Measurements from ENCODE around the gene ANKRD23. TPM values are rescaled to one million over a fixed set of nuclear protein-coding genes. Genes with fewer than 3 reads are reported as not detected.
A peak's percentile ranks its signal among the peaks of the same experiment; 100 is the strongest.

ANKRD23 gene
- total RNA-seq, 1 donor: 1.8 TPM

DNA sequence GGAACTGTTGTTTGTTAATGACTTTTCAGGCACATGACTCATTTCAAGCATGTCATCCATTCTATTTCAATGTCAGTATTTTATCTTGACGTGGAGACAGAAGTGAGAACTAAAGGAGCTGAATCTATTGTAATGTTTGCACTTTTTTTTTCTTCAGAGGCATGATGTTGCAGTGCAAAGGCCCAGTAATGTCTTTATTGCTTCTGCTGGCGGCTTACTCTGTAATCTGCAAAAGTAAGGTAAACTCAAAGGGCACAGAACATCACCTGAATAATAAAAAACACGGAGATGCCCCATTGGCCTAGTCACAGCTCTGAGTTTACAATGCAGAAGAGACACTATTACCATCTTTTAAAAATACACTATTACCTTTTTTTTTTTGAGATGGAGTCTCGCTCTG is 30.2 kb downstream of the ANKRD23 start:
- peaks cover 14% of the 10 kb centered on the region for H4K20me1 ChIP-seq (ENCODE audit: insufficient read depth, low read length)
- H3K27me3 ChIP-seq (ENCODE audit: insufficient read depth, low read length): no peaks in the 10 kb centered on the region
- no peaks in the 10 kb centered on the region for H3K36me3 ChIP-seq (ENCODE audit: insufficient read depth, low read length)
- TF ChIP-seq CTCF (IDR thresholded peaks at IDR 0.05; ENCODE audit: extremely low read depth, low read depth, low read length): no peak
- peaks cover 11% of the 10 kb centered on the region for H3K79me2 ChIP-seq (ENCODE audit: insufficient read depth, low read length)
- DNase-seq (ENCODE audit: insufficient read length, low spot score, missing footprints): peak; percentile 48
- H3K4me2 ChIP-seq (ENCODE audit: insufficient read depth, low read length): no peak overlapping the region
- no peak overlapping the region for H3K27ac ChIP-seq (ENCODE audit: low read depth, low read length)
- no peak overlapping the region for H2AFZ ChIP-seq (ENCODE audit: low read length)
- no peaks in the 10 kb centered on the region for H3K9me3 ChIP-seq (ENCODE audit: low read depth, low read length)
- no peak overlapping the region for H3K4me3 ChIP-seq (ENCODE audit: insufficient read depth, low read length)
- H3K4me1 ChIP-seq (ENCODE audit: insufficient read depth, low read length): peaks cover 24% of the 10 kb centered on the region

GRCh38 chr2:96811917-96812316 is 31.9 kb downstream of the ANKRD23 start:
- Histone ChIP-seq H3K9me3 (ENCODE audit: low read depth, low read length) (no peaks in the 10 kb centered on the region), H3K27ac (ENCODE audit: low read depth, low read length) (no peak overlapping the region), H3K36me3 (ENCODE audit: insufficient read depth, low read length) (no peaks in the 10 kb centered on the region), H3K4me2 (ENCODE audit: insufficient read depth, low read length) (no peak overlapping the region), H3K4me1 (ENCODE audit: insufficient read depth, low read length) (peaks cover 13% of the 10 kb centered on the region), H3K79me2 (ENCODE audit: insufficient read depth, low read length) (no peaks in the 10 kb centered on the region), H2AFZ (ENCODE audit: low read length) (no peak overlapping the region), H3K4me3 (ENCODE audit: insufficient read depth, low read length) (no peak overlapping the region), H4K20me1 (ENCODE audit: insufficient read depth, low read length) (no peaks in the 10 kb centered on the region), H3K27me3 (ENCODE audit: insufficient read depth, low read length) (no peaks in the 10 kb centered on the region)
- TF ChIP-seq CTCF (IDR thresholded peaks at IDR 0.05; ENCODE audit: extremely low read depth, low read depth, low read length): no peak
- peak; percentile 89 for DNase-seq (ENCODE audit: insufficient read length, low spot score, missing footprints)

- Histone ChIP-seq H3K9me3 (ENCODE audit: low read depth, low read length) (no peaks in the 10 kb centered on the region), H2AFZ (ENCODE audit: low read length) (no peak overlapping the region)
These were observed 33.0 kb downstream of the ANKRD23 start for GRCh38 chr2:96810783-96811192.

More at GRCh38 chr2:96810783-96811192, 33.0 kb downstream of the ANKRD23 start:
- no peak overlapping the region for H3K4me3 ChIP-seq (ENCODE audit: insufficient read depth, low read length)
- no peaks in the 10 kb centered on the region for H4K20me1 ChIP-seq (ENCODE audit: insufficient read depth, low read length)
- no peaks in the 10 kb centered on the region for H3K36me3 ChIP-seq (ENCODE audit: insufficient read depth, low read length)
- no peaks in the 10 kb centered on the region for H3K27me3 ChIP-seq (ENCODE audit: insufficient read depth, low read length)
- no peak for TF ChIP-seq CTCF (IDR thresholded peaks at IDR 0.05; ENCODE audit: extremely low read depth, low read depth, low read length)
- H3K27ac ChIP-seq (ENCODE audit: low read depth, low read length): no peak overlapping the region
- no peaks in the 10 kb centered on the region for H3K79me2 ChIP-seq (ENCODE audit: insufficient read depth, low read length)
- peaks cover 13% of the 10 kb centered on the region for H3K4me1 ChIP-seq (ENCODE audit: insufficient read depth, low read length)
- peak; percentile 41 for DNase-seq (ENCODE audit: insufficient read length, low spot score, missing footprints)
- H3K4me2 ChIP-seq (ENCODE audit: insufficient read depth, low read length): no peak overlapping the region
